ENCODE results near the gene FIG4.
"Not testable (repeated sequence)": the region's sequence is repeated elsewhere in the genome, so short reads cannot be mapped to it uniquely, and the experiment has no call there.

DNA sequence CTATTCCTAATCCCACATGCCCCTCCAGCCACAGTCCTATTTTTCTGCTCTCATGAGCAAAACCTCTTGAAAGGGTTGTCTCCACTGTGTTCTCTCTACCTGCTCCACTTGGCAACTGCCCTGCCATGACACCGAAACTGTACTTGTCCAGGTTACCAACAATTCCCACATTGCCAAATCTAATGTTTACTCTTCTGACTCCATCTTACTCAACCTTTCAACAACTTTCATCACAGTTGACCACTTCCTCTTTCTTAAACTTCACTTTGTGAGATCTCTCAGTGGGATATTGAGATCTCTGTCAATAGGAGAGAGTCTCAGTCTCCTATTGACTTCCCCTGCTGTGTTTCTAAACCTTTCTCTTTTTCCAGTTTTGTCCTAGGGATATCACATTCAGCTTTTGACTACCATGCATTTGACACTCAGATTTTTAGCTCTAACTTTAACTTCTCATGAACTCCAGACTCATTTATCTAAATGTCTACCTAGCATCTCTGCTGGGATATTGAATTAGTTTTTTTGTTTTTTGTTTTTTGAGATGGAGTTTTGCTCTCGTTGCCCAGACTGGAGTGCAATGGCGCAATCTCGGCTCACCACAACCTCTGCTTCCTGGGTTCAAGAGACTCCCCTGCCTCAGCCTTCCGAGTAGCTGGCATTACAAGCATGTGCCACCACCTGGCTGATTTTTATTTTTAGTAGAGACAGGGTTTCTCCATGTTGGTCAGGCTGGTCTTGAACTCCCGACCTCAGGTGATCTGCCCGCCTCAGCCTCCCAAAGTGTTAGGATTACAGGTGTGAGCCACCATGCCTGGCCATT lies 81.1 kb downstream of the FIG4 start:
- TF ChIP-seq, protein P1, sequence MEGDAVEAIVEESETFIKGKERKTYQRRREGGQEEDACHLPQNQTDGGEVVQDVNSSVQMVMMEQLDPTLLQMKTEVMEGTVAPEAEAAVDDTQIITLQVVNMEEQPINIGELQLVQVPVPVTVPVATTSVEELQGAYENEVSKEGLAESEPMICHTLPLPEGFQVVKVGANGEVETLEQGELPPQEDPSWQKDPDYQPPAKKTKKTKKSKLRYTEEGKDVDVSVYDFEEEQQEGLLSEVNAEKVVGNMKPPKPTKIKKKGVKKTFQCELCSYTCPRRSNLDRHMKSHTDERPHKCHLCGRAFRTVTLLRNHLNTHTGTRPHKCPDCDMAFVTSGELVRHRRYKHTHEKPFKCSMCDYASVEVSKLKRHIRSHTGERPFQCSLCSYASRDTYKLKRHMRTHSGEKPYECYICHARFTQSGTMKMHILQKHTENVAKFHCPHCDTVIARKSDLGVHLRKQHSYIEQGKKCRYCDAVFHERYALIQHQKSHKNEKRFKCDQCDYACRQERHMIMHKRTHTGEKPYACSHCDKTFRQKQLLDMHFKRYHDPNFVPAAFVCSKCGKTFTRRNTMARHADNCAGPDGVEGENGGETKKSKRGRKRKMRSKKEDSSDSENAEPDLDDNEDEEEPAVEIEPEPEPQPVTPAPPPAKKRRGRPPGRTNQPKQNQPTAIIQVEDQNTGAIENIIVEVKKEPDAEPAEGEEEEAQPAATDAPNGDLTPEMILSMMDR (IDR thresholded peaks at IDR 0.05), result not testable (repeated sequence)
- peak; percentile 39 to 47 for TF ChIP-seq POLR2AphosphoS5 (IDR thresholded peaks at IDR 0.05)
- not testable (repeated sequence) for TF ChIP-seq POLR2A (IDR thresholded peaks at IDR 0.05)
